ENCODE data around the gene FXYD2.
A peak's percentile ranks its signal among the peaks of the same experiment; 100 is the strongest.
"Not testable (repeated sequence)": the region's sequence is repeated elsewhere in the genome, so short reads cannot be mapped to it uniquely, and the experiment has no call there.

The FXYD2 gene

GRCh38 chr11:117815262-117815803, 9.2 kb downstream of the FXYD2 start:
- Mint-ChIP-seq H3K27me3 (ENCODE audit: low read depth) (no peaks in the 10 kb centered on the region), H3K4me3 (peak overlapping the region in 1 of 3 experiments; percentile 48), H3K27ac (peak overlapping the region; percentile 95 to 99 (median 96)), H3K36me3 (ENCODE audit: low read depth) (no peaks in the 10 kb centered on the region), H3K9me3 (no peaks in the 10 kb centered on the region), H3K4me1 (peaks cover 74% of the 10 kb centered on the region)
- no peak for TF ChIP-seq CTCF (IDR thresholded peaks at IDR 0.05; ENCODE audit: unreplicated experiment in 3 of 3)

- Mint-ChIP-seq H3K27me3 (ENCODE audit: low read depth) (no peaks in the 10 kb centered on the region), H3K36me3 (ENCODE audit: low read depth) (no peaks in the 10 kb centered on the region), H3K4me3 (peak overlapping the region; percentile 48 to 72 (median 53)), H3K27ac (peak overlapping the region; percentile 95 to 99 (median 96)), H3K4me1 (peaks cover 76% of the 10 kb centered on the region), H3K9me3 (no peaks in the 10 kb centered on the region)
- no peak for TF ChIP-seq CTCF (IDR thresholded peaks at IDR 0.05; ENCODE audit: unreplicated experiment in 3 of 3)
These were observed 9.7 kb downstream of the FXYD2 start for GRCh38 chr11:117814766-117815261.

GRCh38 chr11:117814204-117814765, 10.3 kb downstream of the FXYD2 start:
- H3K27me3 Mint-ChIP-seq (ENCODE audit: low read depth) = peaks cover under 1% of the 10 kb centered on the region
- H3K36me3 Mint-ChIP-seq (ENCODE audit: low read depth) = no peaks in the 10 kb centered on the region
- peaks cover 80% of the 10 kb centered on the region for H3K4me1 Mint-ChIP-seq
- no peaks in the 10 kb centered on the region for H3K9me3 Mint-ChIP-seq
- H3K27ac Mint-ChIP-seq = peak overlapping the region; percentile 95 to 99 (median 96)
- peak overlapping the region; percentile 29 to 53 (median 48) for H3K4me3 Mint-ChIP-seq
- no peak for TF ChIP-seq CTCF (IDR thresholded peaks at IDR 0.05; ENCODE audit: unreplicated experiment in 3 of 3)

DNA sequence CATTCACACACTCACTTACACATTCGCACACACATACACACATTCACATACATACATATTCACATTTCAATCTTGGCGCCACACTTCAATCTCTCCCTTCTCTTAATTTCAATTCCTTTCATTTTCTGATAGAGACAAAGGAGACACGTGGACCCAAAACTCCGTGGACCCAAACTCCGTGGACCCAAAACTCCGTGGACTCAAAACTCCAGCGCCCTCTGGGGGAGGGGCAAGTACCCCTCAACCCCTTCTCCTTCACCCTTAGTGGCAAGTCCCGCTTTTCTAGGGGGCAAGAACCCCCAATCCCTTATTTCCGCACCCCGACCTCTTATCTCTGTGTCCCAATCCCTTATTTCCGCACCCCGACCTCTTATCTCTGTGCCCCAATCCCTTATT, 14.5 kb downstream of the FXYD2 start:
- H3K27ac Mint-ChIP-seq = peak overlapping the region in 1 of 3 experiments; percentile 29
- peaks cover 28% of the 10 kb centered on the region for H3K27me3 Mint-ChIP-seq (ENCODE audit: low read depth)
- H3K9me3 Mint-ChIP-seq; H3K4me3 Mint-ChIP-seq; H3K36me3 Mint-ChIP-seq (ENCODE audit: low read depth): not testable (repeated sequence)
- H3K4me1 Mint-ChIP-seq = peaks cover 59% of the 10 kb centered on the region

GRCh38 chr11:117809236-117810055, 15.1 kb downstream of the FXYD2 start:
- Mint-ChIP-seq H3K9me3 (no peaks in the 10 kb centered on the region), H3K4me1 (peaks cover 53% of the 10 kb centered on the region), H3K27ac (peak overlapping the region in 1 of 3 experiments; percentile 29), H3K36me3 (ENCODE audit: low read depth) (no peaks in the 10 kb centered on the region), H3K27me3 (ENCODE audit: low read depth) (peaks cover 30% of the 10 kb centered on the region), H3K4me3 (no peak overlapping the region)
- peak; percentile 66 to 69 (median 67) for TF ChIP-seq CTCF (IDR thresholded peaks at IDR 0.05; ENCODE audit: unreplicated experiment in 3 of 3)

GRCh38 chr11:117808784-117809183, 15.8 kb downstream of the FXYD2 start:
- no peak for TF ChIP-seq CTCF (IDR thresholded peaks at IDR 0.05; ENCODE audit: unreplicated experiment in 3 of 3)
- peaks cover 48% of the 10 kb centered on the region for H3K4me1 Mint-ChIP-seq
- no peak overlapping the region for H3K27ac Mint-ChIP-seq
- no peaks in the 10 kb centered on the region for H3K9me3 Mint-ChIP-seq
- H3K4me3 Mint-ChIP-seq = peak overlapping the region in 1 of 3 experiments; percentile 8
- no peaks in the 10 kb centered on the region for H3K36me3 Mint-ChIP-seq (ENCODE audit: low read depth)
- H3K27me3 Mint-ChIP-seq (ENCODE audit: low read depth) = peaks cover 30% of the 10 kb centered on the region
